NCI-H345 treated with DMSO at 0.1 percent for 48 hours (cell line): ENCODE results near the gene CDC42BPG.

ENCODE experiments used
- DNase-seq: peaks from one replicate; lab custom pipeline; 2025; ENCODE audit not compliant: unreplicated experiment; lab: John Stamatoyannopoulos, UW

The CDC42BPG gene

DNA sequence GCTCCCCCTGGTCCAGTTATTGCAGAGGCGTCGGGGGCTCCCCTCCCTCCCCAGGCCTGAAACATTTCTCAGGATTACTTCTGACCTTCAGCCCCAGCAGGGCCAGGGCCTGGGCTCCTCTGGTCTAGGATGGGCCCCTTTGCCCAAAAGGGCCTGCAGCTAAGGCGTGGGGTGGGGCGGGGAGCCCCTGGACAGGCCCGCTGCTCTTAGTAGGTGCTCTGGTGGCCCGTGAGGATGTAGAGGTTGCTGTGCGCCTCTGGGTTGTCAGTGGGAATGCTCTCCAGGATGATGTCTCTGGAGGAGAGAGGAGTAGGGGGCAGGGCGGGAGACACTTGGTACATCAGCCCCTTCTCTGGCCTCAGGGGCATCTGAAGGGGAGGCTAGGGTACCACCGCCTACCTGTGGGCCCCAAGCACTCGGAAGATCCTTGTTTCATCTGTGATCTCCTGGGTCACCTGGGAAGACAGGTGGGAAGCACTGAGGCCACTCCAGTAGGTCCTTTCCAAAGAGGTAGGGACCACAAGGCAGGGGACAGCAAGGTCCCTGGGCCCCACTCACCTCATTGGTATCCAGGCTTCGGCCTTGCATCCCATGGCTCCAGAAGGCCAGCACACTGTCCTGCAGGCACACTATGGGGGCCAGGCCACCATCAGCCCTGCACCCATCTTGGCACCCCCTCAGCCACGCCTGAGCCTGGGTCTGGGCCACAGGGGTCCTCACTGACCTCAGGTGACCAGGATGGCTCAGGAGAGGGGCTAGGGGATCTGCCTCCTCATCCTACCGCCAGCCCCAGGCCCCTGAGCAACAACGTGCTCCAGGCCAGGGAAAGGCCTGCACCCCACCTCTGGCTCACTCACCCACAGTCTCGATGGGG lies 54.9 kb downstream of the CDC42BPG start:
- DNase-seq = no peak

DNA sequence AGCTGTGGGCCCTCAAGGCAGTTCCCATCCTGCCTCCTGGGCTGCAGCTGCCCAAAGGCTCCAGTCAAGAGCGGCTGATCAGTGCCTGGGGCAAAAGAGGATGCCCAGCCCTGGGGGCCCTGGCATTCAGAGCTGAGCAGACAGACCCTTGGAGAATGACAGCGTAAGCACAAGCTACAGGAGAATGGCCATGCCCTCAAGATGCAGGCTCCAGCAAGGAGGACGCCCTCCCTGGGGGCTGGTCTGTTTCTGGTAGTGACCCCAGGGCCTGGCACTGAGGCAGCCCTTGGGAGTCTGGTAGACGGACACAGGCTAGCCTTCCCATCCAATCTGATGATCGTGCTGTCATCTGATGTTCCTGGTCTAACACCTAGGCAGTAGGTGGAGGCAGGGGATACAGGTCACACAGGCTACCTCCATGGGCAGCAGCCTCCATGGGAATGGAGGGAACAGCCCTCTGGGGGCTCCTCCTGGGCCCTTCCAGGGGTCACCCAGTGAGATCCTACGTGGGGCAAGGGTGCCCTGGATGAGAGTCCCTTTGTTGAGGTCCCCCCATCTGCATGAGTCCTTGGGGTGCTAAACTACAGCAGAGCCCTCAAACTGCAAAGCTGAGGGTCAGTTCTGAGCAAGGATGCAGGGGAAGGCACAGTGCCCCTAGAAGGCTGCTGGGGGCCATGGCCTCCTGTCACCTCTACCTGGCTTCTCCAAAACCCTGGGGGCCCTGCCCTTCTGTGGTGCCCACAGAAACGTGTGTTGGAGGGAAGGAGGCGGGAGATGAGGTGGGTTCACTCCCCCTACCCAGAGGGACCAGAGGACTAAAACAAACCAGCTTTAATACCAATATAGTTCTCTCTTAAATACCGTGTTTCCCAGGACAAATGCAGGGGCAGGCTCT lies 55.9 kb downstream of the CDC42BPG start:
- no peak for DNase-seq

DNA sequence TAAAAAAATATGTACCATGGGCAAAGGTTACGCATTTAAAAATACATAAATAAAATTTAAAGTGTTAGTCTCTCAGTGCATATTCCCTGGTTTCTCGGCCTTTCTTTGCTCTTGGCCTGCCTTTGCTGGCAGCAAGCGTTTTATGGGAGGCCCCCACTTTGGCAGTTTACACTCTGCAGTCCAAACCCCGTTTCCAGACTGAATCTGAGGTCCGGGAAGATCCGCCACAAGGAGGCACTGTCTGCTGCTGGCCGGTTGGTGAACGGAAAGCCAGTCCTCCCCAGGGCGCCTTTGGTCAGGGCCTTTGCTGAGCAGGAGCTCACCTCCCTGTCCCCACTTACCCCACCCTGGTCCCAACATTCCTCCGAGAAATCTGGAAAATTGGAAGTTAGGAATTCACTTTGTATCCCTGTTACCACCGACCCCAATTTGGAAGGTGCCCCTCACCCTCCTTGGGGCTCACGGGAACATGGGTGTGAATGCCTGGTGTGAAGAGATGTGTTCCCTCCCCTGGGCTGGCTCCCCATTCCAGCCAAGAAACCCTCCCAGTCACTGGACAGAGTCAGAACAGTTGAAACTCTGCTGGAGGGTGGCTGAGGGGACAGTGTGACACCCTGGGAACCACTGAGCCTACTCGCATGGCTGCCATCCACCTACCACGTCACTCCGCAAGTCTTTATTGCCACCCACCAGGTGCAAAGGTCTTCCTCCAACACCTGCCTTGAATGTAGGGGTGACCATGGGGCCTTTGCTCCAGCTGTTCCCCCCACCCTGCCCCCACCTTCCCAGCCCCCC lies 56.7 kb downstream of the CDC42BPG start:
- no peak for DNase-seq

- DNase-seq = no peak
Observed at GRCh38 chr11:64786308-64786707, 58.1 kb downstream of the CDC42BPG start.

DNA sequence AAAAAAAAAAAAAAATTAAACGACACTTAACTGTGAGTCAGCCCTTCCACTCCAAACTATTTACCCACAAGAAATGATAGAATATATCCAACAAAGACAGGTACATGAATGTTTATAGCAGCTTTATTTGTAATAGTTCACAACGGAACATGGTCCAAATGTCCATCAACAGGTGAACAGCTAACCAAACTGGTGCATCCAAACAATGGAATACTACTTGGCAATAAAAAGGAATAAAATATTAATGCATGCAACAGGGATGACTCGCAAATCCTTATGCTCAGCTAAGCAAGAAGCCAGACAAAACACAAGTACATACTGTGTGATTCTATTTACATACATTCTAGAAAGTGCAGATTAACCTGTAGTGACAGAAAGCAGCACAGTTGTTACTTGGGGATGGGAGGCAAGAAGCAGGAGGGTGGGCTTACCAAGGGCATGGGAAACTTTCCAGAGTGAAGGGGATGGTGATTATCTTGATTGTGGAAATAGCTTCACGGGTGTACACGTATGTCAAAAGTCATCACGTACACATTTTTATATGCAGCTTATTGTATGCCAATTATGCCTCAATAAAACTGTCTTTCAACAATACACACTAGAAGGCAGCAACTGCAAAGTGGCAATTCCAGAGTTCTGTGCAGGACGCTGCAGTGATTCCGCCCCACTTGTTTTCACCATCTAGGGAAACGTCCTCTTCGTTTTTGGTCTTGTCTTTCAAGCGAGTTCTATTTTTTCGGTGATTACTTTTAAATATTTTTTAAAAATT lies 59.5 kb downstream of the CDC42BPG start:
- DNase-seq = no peak

GRCh38 chr11:64778473-64779298 lies 65.8 kb downstream of the CDC42BPG start, which contains the start of gene SF1:
Gene SF1 (minus strand): TSS chr11:64778542. CDS start chr11:64778392, 150 bp downstream.
- peak; percentile 99 for DNase-seq

DNA sequence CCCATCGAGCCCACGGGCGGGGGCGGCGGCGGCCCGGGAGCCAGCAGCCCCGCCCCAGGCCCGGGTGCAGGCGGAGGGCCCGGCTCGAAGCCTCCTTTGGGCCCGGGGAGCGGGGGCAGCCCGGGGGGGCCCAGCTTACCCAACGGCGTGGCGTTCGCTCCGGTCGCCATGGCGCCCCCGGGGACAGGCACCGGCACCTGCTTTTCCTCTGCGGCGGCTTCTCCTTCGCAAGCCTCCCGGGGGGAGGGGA lies 66.3 kb downstream of the CDC42BPG start:
- DNase-seq = no peak

GRCh38 chr11:64777449-64778222 lies 66.8 kb downstream of the CDC42BPG start:
- DNase-seq = peak; percentile 57

DNA sequence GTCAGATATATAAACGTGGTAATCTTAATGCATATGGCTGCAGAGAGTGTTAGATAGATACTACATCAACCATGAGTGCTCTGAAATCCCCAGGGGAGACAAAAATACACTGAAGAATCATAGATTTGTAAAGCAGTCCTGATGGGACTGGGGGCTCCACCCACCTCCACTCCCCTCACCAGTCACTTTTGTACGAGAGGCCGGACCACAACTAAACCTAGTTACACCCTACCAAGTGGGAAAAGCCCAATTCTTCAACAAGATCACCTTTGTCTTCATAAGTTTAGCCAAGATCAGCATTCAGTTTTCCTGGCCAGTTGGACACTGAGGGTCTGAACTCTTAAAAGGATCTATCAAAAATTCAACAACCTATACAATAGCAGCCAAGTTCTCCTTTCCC lies 67.6 kb downstream of the CDC42BPG start:
- no peak for DNase-seq

DNA sequence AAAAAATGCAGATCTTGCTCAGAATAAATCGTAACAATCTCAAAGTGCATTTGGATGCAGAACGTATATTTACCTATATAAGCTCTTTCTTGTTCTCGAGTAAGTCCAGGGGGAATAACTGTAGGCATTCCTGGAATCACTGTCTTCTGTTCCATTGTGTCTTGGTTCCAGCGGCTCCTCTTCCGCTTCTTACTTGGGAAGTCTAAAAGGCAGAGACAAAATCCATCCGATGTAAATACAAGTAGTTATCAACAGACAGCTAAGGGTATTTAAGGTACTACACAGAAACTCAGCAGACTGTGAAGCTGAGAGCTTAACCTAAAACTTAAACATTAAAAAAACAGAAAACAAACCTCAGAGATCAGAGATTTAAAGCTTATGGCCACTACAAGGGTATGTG lies 68.0 kb downstream of the CDC42BPG start:
- no peak for DNase-seq

GRCh38 chr11:64774144-64774543 lies 70.3 kb downstream of the CDC42BPG start:
- DNase-seq = no peak
